A673 (cell line): ENCODE data around the gene HMOX2. TPM values are rescaled to one million over a fixed set of nuclear protein-coding genes. Genes with fewer than 3 reads are reported as not detected.

Experiments used
- BruUV-seq: library from RNA; stranded (reverse); fragments of 400-500 nt; replicated peaks from 2 replicates; lab custom pipeline; 2021; lab: Mats Ljungman, UMichigan
- CTCF ChIA-PET: fragments of 300-600 bp; sonication (Branson Sonifier 250); formaldehyde crosslinking; loops from one replicate; lab custom pipeline; 2022; ENCODE audit warnings: antibody characterized with exemption; lab: Charles Lee
- POLR2A ChIA-PET: fragments of 300-600 bp; sonication (Branson Sonifier 250); formaldehyde crosslinking; loops from one replicate; lab custom pipeline; 2022; ENCODE audit warnings: antibody characterized with exemption; ENCODE audit not compliant: low non-redundant PET; lab: Charles Lee
- DNase-seq: peaks from one replicate; pipeline ENCODE4 v3.0.0-alpha.2; 2015; ENCODE audit warnings: low spot score
- H3K27ac ChIP-seq: fragments of 200-600 bp; sonication (generic); 2 replicates; pipeline ENCODE4 v1.5.1; 2016; ENCODE audit warnings: mixed run types, low read depth, mild to moderate bottlenecking, mixed read lengths, antibody characterized with exemption, low read length; ENCODE audit not compliant: poor library complexity, severe bottlenecking
- H3K27me3 ChIP-seq: fragments of 200-600 bp; sonication (generic); replicated peaks from 2 replicates; pipeline ENCODE4 v1.6.1; 2017; ENCODE audit warnings: mixed run types, low read depth, mild to moderate bottlenecking, mixed read lengths, antibody characterized with exemption, low read length; ENCODE audit not compliant: insufficient read depth, poor library complexity
- H3K36me3 ChIP-seq: fragments of 200-600 bp; sonication (generic); 2 replicates; pipeline ENCODE4 v1.6.1; 2016; ENCODE audit warnings: mixed run types, mild to moderate bottlenecking, mixed read lengths, antibody characterized with exemption, low read length; ENCODE audit not compliant: insufficient read depth, poor library complexity, severe bottlenecking
- H3K4me1 ChIP-seq: fragments of 200-600 bp; sonication (generic); 2 replicates; pipeline ENCODE4 v1.6.1; 2017; ENCODE audit warnings: mixed run types, mild to moderate bottlenecking, mixed read lengths, antibody characterized with exemption, low read length; ENCODE audit not compliant: insufficient read depth, poor library complexity, severe bottlenecking
- H3K4me3 ChIP-seq: fragments of 200-600 bp; sonication (generic); 2 replicates; pipeline ENCODE4 v1.5.1; 2016; ENCODE audit warnings: low read depth, mixed run types, mild to moderate bottlenecking, mixed read lengths, low read length; ENCODE audit not compliant: poor library complexity, severe bottlenecking
- H3K9me3 ChIP-seq: fragments of 200-600 bp; sonication (generic); 2 replicates; pipeline ENCODE4 v1.6.1; 2016; ENCODE audit warnings: mixed run types, low read depth, mild to moderate bottlenecking, mixed read lengths, antibody characterized with exemption, low read length; ENCODE audit not compliant: poor library complexity, severe bottlenecking
- EZH2 ChIP-seq: fragments of 200-600 bp; sonication (generic); IDR thresholded peaks from 2 replicates; pipeline ENCODE4 v1.6.1; 2017; ENCODE audit warnings: borderline replicate concordance, low read depth, mild to moderate bottlenecking, mixed read lengths, antibody characterized with exemption, low read length; ENCODE audit not compliant: poor library complexity, severe bottlenecking
- intact Hi-C: fragments of 100-400 bp; cut with micrococcal nuclease; formaldehyde crosslinking; loops from one replicate; pipeline ENCODE4 v1.10.0; 2022; ENCODE audit not compliant: unreplicated experiment
- total RNA-seq: library from RNA; stranded (reverse); gene quantifications from 2 replicates; pipeline ENCODE4 v1.2.3, GENCODE V29; 2021
- TF ChIP-seq, protein P1 (sequence below): fragments of 300-800, 200-600 bp; sonication (generic); conservative IDR thresholded peaks from 2 replicates; pipeline ENCODE4 v1.5.1; 2017; ENCODE audit warnings: low read depth, mild to moderate bottlenecking, antibody characterized with exemption, low read length, moderate library complexity, mixed read lengths

Gene HMOX2
- total RNA-seq, 1 experiment from 2014 or later = 63.0 TPM

DNA sequence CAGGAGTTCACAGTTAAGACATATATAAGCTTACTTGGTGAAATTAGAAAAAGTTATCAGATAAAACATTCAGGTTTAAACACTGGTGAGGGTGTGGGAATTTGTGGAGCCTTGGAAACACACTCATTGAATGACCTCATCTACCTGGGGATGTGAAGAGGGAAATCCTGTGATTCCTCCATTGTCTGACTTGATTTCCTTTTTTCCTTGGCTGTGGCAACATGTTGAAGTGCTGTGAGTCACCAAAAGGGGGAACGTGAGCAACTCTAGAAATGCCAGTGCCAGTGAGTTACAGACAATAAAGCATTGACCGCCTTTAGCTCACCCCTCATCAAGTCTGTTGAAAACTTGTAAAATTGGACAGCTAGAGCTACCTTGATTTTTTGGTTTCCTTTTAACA, 1.8 kb downstream of the HMOX2 start:
- Histone ChIP-seq H3K9me3 (no peaks in the 10 kb centered on the region), H3K4me3 (no peak overlapping the region), H3K4me1 (peaks cover 8% of the 10 kb centered on the region), H3K36me3 (no peaks in the 10 kb centered on the region), H3K27ac (no peak overlapping the region), H3K27me3 (no peaks in the 10 kb centered on the region)
- CTCF ChIA-PET = no interaction called here
- no peak for DNase-seq
- no peak for TF ChIP-seq EZH2
- TF ChIP-seq, protein P1, sequence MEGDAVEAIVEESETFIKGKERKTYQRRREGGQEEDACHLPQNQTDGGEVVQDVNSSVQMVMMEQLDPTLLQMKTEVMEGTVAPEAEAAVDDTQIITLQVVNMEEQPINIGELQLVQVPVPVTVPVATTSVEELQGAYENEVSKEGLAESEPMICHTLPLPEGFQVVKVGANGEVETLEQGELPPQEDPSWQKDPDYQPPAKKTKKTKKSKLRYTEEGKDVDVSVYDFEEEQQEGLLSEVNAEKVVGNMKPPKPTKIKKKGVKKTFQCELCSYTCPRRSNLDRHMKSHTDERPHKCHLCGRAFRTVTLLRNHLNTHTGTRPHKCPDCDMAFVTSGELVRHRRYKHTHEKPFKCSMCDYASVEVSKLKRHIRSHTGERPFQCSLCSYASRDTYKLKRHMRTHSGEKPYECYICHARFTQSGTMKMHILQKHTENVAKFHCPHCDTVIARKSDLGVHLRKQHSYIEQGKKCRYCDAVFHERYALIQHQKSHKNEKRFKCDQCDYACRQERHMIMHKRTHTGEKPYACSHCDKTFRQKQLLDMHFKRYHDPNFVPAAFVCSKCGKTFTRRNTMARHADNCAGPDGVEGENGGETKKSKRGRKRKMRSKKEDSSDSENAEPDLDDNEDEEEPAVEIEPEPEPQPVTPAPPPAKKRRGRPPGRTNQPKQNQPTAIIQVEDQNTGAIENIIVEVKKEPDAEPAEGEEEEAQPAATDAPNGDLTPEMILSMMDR = peak; percentile 30; the same call in 1 of the 2 replicates
- intact Hi-C loops = no loop called here
- POLR2A ChIA-PET = interaction anchor here (0.6 kb wide), 1 partner anchor 107 kb away, joined by 4 read pairs; no protein-coding TSS in a partner anchor
- TSS peak; percentile 11 for BruUV-seq

DNA sequence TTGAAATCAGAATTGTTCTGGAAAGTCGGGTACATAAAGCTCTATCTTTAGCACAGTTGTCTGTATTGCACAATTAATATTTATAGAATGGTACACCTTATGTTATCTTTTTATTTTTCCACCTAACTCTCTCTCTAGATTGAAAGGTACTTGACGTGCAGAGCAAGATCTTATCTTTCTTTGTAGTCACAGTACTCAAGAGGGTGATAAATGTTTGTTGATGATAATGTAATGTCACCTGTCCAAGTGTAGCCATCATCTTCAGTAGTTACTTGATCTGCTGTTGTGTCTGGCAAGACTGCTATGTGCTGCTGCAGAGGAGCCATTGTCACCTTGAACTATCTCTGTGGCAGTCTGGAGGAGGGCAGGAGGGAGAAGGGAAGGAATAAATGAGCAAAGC, 5.3 kb downstream of the HMOX2 start:
- Histone ChIP-seq H3K27me3 (no peaks in the 10 kb centered on the region), H3K27ac (no peak overlapping the region), H3K36me3 (peaks cover 10% of the 10 kb centered on the region), H3K4me3 (no peak overlapping the region), H3K4me1 (peaks cover 7% of the 10 kb centered on the region), H3K9me3 (no peaks in the 10 kb centered on the region)
- ChIA-PET CTCF (no interaction called here), POLR2A (no interaction called here)
- TF ChIP-seq, protein P1 = no peak
- no peak for TF ChIP-seq EZH2
- intact Hi-C loops = no loop called here
- DNase-seq = no peak
- no TSS peak for BruUV-seq

DNA sequence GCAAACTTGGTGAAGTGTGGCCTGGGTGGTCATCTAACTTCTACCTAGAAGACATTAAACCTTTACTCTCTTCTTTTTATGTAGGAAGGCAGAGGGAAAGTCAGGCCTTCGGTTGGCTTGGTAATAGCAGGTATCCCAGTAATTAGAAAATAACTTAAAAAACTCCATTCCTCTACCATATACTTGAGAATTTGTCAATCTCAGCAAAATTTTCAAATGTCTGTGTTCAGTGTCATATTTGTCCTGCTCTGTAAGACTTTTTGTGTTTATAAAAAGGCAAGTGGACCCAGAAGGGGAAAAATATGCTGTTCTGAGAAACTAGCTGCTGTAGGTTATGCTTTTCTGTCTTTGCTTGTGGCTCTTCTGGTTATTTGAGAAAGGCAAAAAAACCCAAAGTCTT, 5.8 kb downstream of the HMOX2 start:
- CTCF ChIA-PET = no interaction called here
- peaks cover 7% of the 10 kb centered on the region for H3K4me1 ChIP-seq
- no TSS peak for BruUV-seq
- H3K36me3 ChIP-seq = peaks cover 10% of the 10 kb centered on the region
- intact Hi-C loops = no loop called here
- H3K9me3 ChIP-seq = no peaks in the 10 kb centered on the region
- H3K27ac ChIP-seq = no peak overlapping the region
- POLR2A ChIA-PET = no interaction called here
- H3K27me3 ChIP-seq = no peaks in the 10 kb centered on the region
- no peak for DNase-seq
- TF ChIP-seq, protein P1 = no peak
- TF ChIP-seq EZH2 = no peak
- H3K4me3 ChIP-seq = no peak overlapping the region
